Measurements from ENCODE around the gene SERPINA5.
A peak's percentile ranks its signal among the peaks of the same experiment; 100 is the strongest.
"Not testable (repeated sequence)": the region's sequence is repeated elsewhere in the genome, so short reads cannot be mapped to it uniquely, and the experiment has no call there.

The SERPINA5 gene

GRCh38 chr14:94574336-94574735 lies 6.9 kb upstream of the SERPINA5 start:
- no peak for DNase-seq (ENCODE audit: low read depth)
- no peak overlapping the region for H3K4me3 ChIP-seq (ENCODE audit: control insufficient read depth, low read depth, low read length)
- TF ChIP-seq, protein P1, sequence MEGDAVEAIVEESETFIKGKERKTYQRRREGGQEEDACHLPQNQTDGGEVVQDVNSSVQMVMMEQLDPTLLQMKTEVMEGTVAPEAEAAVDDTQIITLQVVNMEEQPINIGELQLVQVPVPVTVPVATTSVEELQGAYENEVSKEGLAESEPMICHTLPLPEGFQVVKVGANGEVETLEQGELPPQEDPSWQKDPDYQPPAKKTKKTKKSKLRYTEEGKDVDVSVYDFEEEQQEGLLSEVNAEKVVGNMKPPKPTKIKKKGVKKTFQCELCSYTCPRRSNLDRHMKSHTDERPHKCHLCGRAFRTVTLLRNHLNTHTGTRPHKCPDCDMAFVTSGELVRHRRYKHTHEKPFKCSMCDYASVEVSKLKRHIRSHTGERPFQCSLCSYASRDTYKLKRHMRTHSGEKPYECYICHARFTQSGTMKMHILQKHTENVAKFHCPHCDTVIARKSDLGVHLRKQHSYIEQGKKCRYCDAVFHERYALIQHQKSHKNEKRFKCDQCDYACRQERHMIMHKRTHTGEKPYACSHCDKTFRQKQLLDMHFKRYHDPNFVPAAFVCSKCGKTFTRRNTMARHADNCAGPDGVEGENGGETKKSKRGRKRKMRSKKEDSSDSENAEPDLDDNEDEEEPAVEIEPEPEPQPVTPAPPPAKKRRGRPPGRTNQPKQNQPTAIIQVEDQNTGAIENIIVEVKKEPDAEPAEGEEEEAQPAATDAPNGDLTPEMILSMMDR (conservative IDR thresholded peaks at IDR 0.05; ENCODE audit: control insufficient read depth, insufficient read depth, low read depth, low read length): no peak

- peak; percentile 64 for DNase-seq (ENCODE audit: low read depth)
- TF ChIP-seq, protein P1 (conservative IDR thresholded peaks at IDR 0.05; ENCODE audit: control insufficient read depth, insufficient read depth, low read depth, low read length): no peak
Observed at GRCh38 chr14:94575730-94576585, 5.3 kb upstream of the SERPINA5 start.

GRCh38 chr14:94577472-94577871 lies 3.8 kb upstream of the SERPINA5 start:
- not testable (repeated sequence) for DNase-seq (ENCODE audit: low read depth); H3K4me3 ChIP-seq (ENCODE audit: control insufficient read depth, low read depth, low read length)

More at GRCh38 chr14:94575730-94576585, 5.3 kb upstream of the SERPINA5 start:
- H3K4me3 ChIP-seq (ENCODE audit: control insufficient read depth, low read depth, low read length): no peak overlapping the region

DNA sequence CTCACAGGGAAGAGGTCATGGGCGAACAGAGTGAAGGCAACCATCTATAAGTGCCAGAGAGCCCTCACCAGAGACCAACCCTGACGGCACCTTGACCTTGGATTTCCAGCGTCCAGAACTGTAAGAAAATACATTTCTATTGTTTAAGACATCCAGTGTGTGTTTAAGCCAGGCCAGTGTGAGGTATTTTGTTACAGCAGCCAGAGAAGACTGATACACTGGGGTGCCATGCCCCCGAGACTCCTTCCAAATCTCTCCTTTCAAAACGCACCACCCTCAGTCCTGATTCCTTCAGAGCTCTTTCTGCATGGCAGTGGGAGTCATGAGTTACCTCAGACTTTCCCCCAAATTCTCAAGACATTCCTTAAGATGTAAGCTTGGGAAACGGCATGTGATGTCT lies 2.5 kb upstream of the SERPINA5 start:
- no peak for DNase-seq (ENCODE audit: low read depth)
- no peak overlapping the region for H3K4me3 ChIP-seq (ENCODE audit: control insufficient read depth, low read depth, low read length)
- TF ChIP-seq, protein P1 (conservative IDR thresholded peaks at IDR 0.05; ENCODE audit: control insufficient read depth, insufficient read depth, low read depth, low read length): no peak

GRCh38 chr14:94582199-94582750 lies 1.0 kb downstream of the SERPINA5 start:
- no peak overlapping the region for H3K4me3 ChIP-seq (ENCODE audit: control insufficient read depth, low read depth, low read length)
- TF ChIP-seq, protein P1 (conservative IDR thresholded peaks at IDR 0.05; ENCODE audit: control insufficient read depth, insufficient read depth, low read depth, low read length): no peak
- DNase-seq (ENCODE audit: low read depth): no peak

DNA sequence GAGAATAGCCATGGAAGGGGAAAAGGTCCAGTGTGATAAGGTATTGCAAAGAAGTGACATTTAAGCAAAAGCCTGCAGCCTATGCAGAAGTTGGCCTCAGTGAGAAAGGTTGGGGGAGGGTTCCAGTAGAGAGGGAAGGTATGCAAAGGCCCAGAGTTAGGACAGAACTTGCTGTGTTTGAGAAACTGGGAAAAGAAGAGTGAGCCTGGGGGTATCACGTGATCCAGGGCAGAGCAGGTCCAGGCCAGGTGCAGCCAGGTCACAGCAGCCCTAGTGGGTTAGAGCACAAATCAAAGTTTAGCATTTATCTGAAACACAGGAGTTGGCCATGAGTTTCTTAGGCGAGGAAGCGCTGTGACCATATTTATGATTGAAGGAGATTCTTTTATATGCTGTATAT lies 1.6 kb downstream of the SERPINA5 start:
- no peak for DNase-seq (ENCODE audit: low read depth)
- no peak overlapping the region for H3K4me3 ChIP-seq (ENCODE audit: control insufficient read depth, low read depth, low read length)
- TF ChIP-seq, protein P1 (conservative IDR thresholded peaks at IDR 0.05; ENCODE audit: control insufficient read depth, insufficient read depth, low read depth, low read length): no peak

DNA sequence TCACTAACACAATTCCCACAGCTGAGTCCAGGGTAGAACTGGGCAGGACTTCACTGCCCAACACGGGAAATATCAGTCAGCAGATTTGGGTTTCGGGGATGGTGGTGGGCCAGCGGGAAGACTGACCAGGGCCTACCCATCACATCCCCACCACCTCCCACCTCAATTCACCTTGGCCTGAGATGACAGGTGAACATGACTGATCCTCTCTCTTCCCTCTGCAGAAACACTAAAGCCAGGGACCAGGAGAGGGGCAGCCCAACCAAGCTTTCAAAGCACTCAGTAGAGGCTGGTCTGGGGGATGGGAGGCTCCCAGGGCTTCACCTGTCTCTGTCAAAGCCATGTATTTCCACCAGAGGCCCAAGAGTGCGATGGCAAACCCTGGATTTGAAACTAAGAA lies 2.3 kb downstream of the SERPINA5 start:
- DNase-seq (ENCODE audit: low read depth): no peak
- TF ChIP-seq, protein P1 (conservative IDR thresholded peaks at IDR 0.05; ENCODE audit: control insufficient read depth, insufficient read depth, low read depth, low read length): no peak
- no peak overlapping the region for H3K4me3 ChIP-seq (ENCODE audit: control insufficient read depth, low read depth, low read length)
